BLaER1 treated with 17β-estradiol and CSF1 and Interleukin-3, amounts not matched to agents 10 nM and 100 nM (cell line): ENCODE measurements around the gene ANXA2R.
A peak's percentile ranks its signal among the peaks of the same experiment; 100 is the strongest.
"Not testable (repeated sequence)": the region's sequence is repeated elsewhere in the genome, so short reads cannot be mapped to it uniquely, and the experiment has no call there.

Experiments used
- H3K27ac ChIP-seq, 11 experiments: shearing (Covaris generic); formaldehyde crosslinking; 2 replicates each; pipeline ENCODE4 v1.8.1; 2022
- H3K27me3 ChIP-seq, 11 experiments: shearing (Covaris generic); formaldehyde crosslinking; 2 replicates each; pipeline ENCODE4 v1.8.1; 2022
- H3K36me3 ChIP-seq, 11 experiments: shearing (Covaris generic); formaldehyde crosslinking; 2 replicates each; pipeline ENCODE4 v1.8.1; 2022
- H3K4me1 ChIP-seq, 10 experiments: shearing (Covaris generic); formaldehyde crosslinking; 2 replicates each; pipeline ENCODE4 v1.8.1; 2022
- H3K4me2 ChIP-seq, 11 experiments: shearing (Covaris generic); formaldehyde crosslinking; 2 replicates each; pipeline ENCODE4 v1.8.1; 2022
- H3K4me3 ChIP-seq, 10 experiments: shearing (Covaris generic); formaldehyde crosslinking; 2 replicates each; pipeline ENCODE4 v1.8.1; 2022
- H3K9ac ChIP-seq, 11 experiments: shearing (Covaris generic); formaldehyde crosslinking; 2 replicates each; pipeline ENCODE4 v1.8.1; 2022
- H3K9me3 ChIP-seq, 11 experiments: shearing (Covaris generic); formaldehyde crosslinking; replicated peaks in 1 of 11; 2 replicates each; pipeline ENCODE4 v1.8.1; 2022
- H4K20me1 ChIP-seq, 11 experiments: shearing (Covaris generic); formaldehyde crosslinking; 2 replicates each; pipeline ENCODE4 v1.8.1; 2022
- Cebpa-rat ChIP-seq, 11 experiments: shearing (Covaris generic); IDR thresholded peaks; 2 replicates each; pipeline ENCODE4 v1.8.1; 2022

ANXA2R gene

GRCh38 chr5:43065948-43066798 is 26.1 kb upstream of the ANXA2R start:
- peak overlapping the region; percentile 95 to 100 (median 99) for H3K27ac ChIP-seq
- peak overlapping the region; percentile 96 to 100 (median 99) for H3K9ac ChIP-seq

GRCh38 chr5:43065387-43065947 is 25.3 kb upstream of the ANXA2R start:
- H3K36me3 ChIP-seq = peaks cover 11 to 20% (median 16%) of the 10 kb centered on the region in 11 experiments

More at GRCh38 chr5:43065948-43066798, 26.1 kb upstream of the ANXA2R start:
- H4K20me1 ChIP-seq = peaks cover 0 to 7% (median 0%) of the 10 kb centered on the region in 11 experiments; a peak in 4 of 22 replicates
- H3K27me3 ChIP-seq = no peaks in the 10 kb centered on the region
- H3K4me2 ChIP-seq = peak overlapping the region; percentile 89 to 99 (median 95)
- H3K4me3 ChIP-seq = peak overlapping the region; percentile 77 to 88 (median 84)
- TF ChIP-seq Cebpa-rat (IDR thresholded peaks at IDR 0.05) = no peak
- peaks cover 31 to 46% (median 42%) of the 10 kb centered on the region in 10 experiments for H3K4me1 ChIP-seq
- peaks cover 0 to 13% (median 11%) of the 10 kb centered on the region in 11 experiments; a peak in 17 of 22 replicates for H3K9me3 ChIP-seq
- peaks cover 18 to 27% (median 23%) of the 10 kb centered on the region in 11 experiments for H3K36me3 ChIP-seq

GRCh38 chr5:43063721-43064171 is 23.6 kb upstream of the ANXA2R start:
- Histone ChIP-seq H3K27ac (peak overlapping the region; percentile 69 to 100 (median 99)), H3K9ac (peak overlapping the region; percentile 79 to 100 (median 99); a peak in 21 of 22 replicates), H3K9me3 (peaks cover 0 to 11% (median 8%) of the 10 kb centered on the region in 11 experiments; a peak in 13 of 22 replicates), H3K4me2 (peak overlapping the region; percentile 85 to 99 (median 91)), H3K4me3 (peak overlapping the region; percentile 71 to 88 (median 82); a peak in 17 of 20 replicates), H3K27me3 (no peaks in the 10 kb centered on the region), H3K4me1 (peaks cover 17 to 30% (median 24%) of the 10 kb centered on the region in 10 experiments), H3K36me3 (peaks cover 0 to 6% (median 4%) of the 10 kb centered on the region in 11 experiments; a peak in 8 of 22 replicates), H4K20me1 (no peaks in the 10 kb centered on the region; a peak in 2 of 22 replicates)
- no peak for TF ChIP-seq Cebpa-rat (IDR thresholded peaks at IDR 0.05)

More at GRCh38 chr5:43065387-43065947, 25.3 kb upstream of the ANXA2R start:
- Histone ChIP-seq H3K27ac (peak overlapping the region; percentile 95 to 100 (median 99)), H3K9ac (peak overlapping the region; percentile 96 to 100 (median 99)), H3K4me2 (peak overlapping the region; percentile 89 to 99 (median 95)), H3K4me1 (peaks cover 31 to 46% (median 39%) of the 10 kb centered on the region in 10 experiments), H3K9me3 (peaks cover 0 to 6% (median 3%) of the 10 kb centered on the region in 11 experiments; a peak in 14 of 22 replicates), H3K27me3 (no peaks in the 10 kb centered on the region), H4K20me1 (peaks cover 0 to 2% (median 0%) of the 10 kb centered on the region in 11 experiments; a peak in 4 of 22 replicates), H3K4me3 (peak overlapping the region; percentile 77 to 88 (median 84))
- no peak for TF ChIP-seq Cebpa-rat (IDR thresholded peaks at IDR 0.05)

- Histone ChIP-seq H3K4me3 (no peak overlapping the region), H3K4me1 (peaks cover 11 to 19% (median 14%) of the 10 kb centered on the region in 10 experiments), H3K9ac (no peak overlapping the region), H3K4me2 (no peak overlapping the region), H3K9me3 (peaks cover 4 to 21% (median 17%) of the 10 kb centered on the region in 11 experiments; a peak in 16 of 22 replicates), H3K27ac (no peak overlapping the region), H3K27me3 (no peaks in the 10 kb centered on the region), H3K36me3 (peaks cover 0 to 14% (median 7%) of the 10 kb centered on the region in 11 experiments; a peak in 7 of 22 replicates), H4K20me1 (no peaks in the 10 kb centered on the region)
- no peak for TF ChIP-seq Cebpa-rat (IDR thresholded peaks at IDR 0.05)
Observed at GRCh38 chr5:43061352-43062075, 21.4 kb upstream of the ANXA2R start.

- Histone ChIP-seq H3K4me1 (peaks cover 11 to 19% (median 14%) of the 10 kb centered on the region in 10 experiments), H3K36me3 (peaks cover 0 to 14% (median 7%) of the 10 kb centered on the region in 11 experiments; a peak in 7 of 22 replicates), H3K9me3 (peaks cover 4 to 26% (median 19%) of the 10 kb centered on the region in 11 experiments; a peak in 17 of 22 replicates)
- H3K27ac ChIP-seq, H3K4me3 ChIP-seq, H3K4me2 ChIP-seq, H3K27me3 ChIP-seq, H4K20me1 ChIP-seq, H3K9ac ChIP-seq: not testable (repeated sequence)
Observed at GRCh38 chr5:43060020-43060419, 19.9 kb upstream of the ANXA2R start.

GRCh38 chr5:43055098-43055497 is 15.0 kb upstream of the ANXA2R start:
- not testable (repeated sequence) for H3K4me2 ChIP-seq, H3K9ac ChIP-seq, H4K20me1 ChIP-seq, H3K4me1 ChIP-seq, H3K27me3 ChIP-seq, H3K27ac ChIP-seq, H3K4me3 ChIP-seq
- Histone ChIP-seq H3K36me3 (peaks cover 8 to 43% (median 28%) of the 10 kb centered on the region in 11 experiments; a peak in 21 of 22 replicates), H3K9me3 (peaks cover 15 to 41% (median 35%) of the 10 kb centered on the region in 11 experiments; a peak in 20 of 22 replicates)

GRCh38 chr5:43051684-43052083 is 11.6 kb upstream of the ANXA2R start:
- H3K4me3 ChIP-seq = no peak overlapping the region
- no peaks in the 10 kb centered on the region for H3K27me3 ChIP-seq
- H3K27ac ChIP-seq = no peak overlapping the region
- peaks cover 10 to 25% (median 20%) of the 10 kb centered on the region in 11 experiments; a peak in 18 of 22 replicates for H3K9me3 ChIP-seq
- H3K4me2 ChIP-seq = no peak overlapping the region
- H3K9ac ChIP-seq = no peak overlapping the region
- TF ChIP-seq Cebpa-rat (IDR thresholded peaks at IDR 0.05) = no peak
- H3K4me1 ChIP-seq = peaks cover 0 to 11% (median 8%) of the 10 kb centered on the region in 10 experiments; a peak in 14 of 20 replicates
- no peaks in the 10 kb centered on the region for H4K20me1 ChIP-seq
- H3K36me3 ChIP-seq = peaks cover 8 to 33% (median 18%) of the 10 kb centered on the region in 11 experiments; a peak in 20 of 22 replicates

GRCh38 chr5:43050384-43050783 is 10.3 kb upstream of the ANXA2R start:
- 0 out of 22 replicates have a peak, but pooled peaks cover 0 to 4% (median 0%) of the 10 kb centered on the region in 11 experiments for H4K20me1 ChIP-seq
- H3K9ac ChIP-seq = no peak overlapping the region
- no peak for TF ChIP-seq Cebpa-rat (IDR thresholded peaks at IDR 0.05)
- H3K4me3 ChIP-seq = no peak overlapping the region
- peaks cover 8 to 33% (median 18%) of the 10 kb centered on the region in 11 experiments; a peak in 20 of 22 replicates for H3K36me3 ChIP-seq
- H3K27me3 ChIP-seq = no peaks in the 10 kb centered on the region
- H3K4me2 ChIP-seq = peak overlapping the region in 5 of 11 experiments; percentile 11 to 46 (median 16); a peak in 11 of 22 replicates
- H3K9me3 ChIP-seq = peaks cover 10 to 25% (median 19%) of the 10 kb centered on the region in 11 experiments; a peak in 18 of 22 replicates
- peaks cover 0 to 11% (median 8%) of the 10 kb centered on the region in 10 experiments; a peak in 14 of 20 replicates for H3K4me1 ChIP-seq
- H3K27ac ChIP-seq = no peak overlapping the region
